Activated effector memory CD4-positive, alpha-beta T cell treated with Interleukin-2 at 50 U/mL for 16 hours (primary cell): ENCODE results near the gene PPP2R5D.
"Not testable (repeated sequence)": the region's sequence is repeated elsewhere in the genome, so short reads cannot be mapped to it uniquely, and the experiment has no call there.

Experiments
- DNase-seq: peaks from one replicate; pipeline ENCODE4 v3.0.0-alpha.2; 2020

PPP2R5D gene

DNA sequence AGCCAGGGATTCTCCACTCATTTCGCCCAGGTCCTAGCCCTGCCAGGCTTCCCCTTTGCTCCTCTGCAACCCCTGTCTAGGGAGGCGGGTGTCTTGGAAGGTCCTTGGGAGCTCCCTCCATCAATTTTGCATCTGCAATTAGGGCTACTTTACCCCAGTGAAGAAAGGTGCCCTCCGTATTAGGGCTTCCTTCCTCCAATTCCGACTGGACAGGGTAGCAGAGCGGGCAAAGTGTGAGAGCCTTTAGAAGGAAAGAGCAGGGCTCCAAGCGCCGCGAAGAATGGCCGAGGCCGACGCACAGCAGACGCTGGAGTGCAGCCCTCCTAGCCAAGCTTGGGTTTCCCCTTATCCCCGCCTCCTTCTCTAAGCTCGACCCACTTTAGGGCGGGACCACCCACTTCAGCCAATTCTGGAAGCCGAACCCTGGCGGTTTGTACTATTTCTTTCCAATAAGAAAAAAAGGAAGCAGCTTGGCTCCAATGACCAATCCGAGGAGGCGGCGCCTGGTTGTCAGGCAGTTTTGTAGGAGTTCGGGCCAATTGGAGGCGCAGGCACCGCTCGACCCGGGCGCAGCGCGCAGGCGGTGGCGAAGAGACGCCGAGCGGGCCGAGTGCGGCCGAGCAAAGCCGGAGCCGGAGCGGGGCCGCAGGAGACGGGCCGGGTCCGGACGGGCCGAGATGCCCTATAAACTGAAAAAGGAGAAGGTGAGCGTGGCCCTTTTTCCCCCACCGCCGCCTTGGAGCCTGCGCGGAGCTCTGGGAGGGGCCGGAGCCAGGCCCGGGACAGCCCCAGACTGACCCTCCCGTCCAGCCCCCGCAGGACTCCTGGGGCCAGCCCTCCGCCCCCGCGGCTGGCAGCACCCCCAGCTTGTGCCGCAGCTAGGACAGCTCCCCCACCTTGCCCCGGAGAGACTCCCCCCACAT, at the start of gene PPP2R5D:
Gene PPP2R5D, plus strand, starts transcription at position 570 of the 923 bp plus-strand sequence. Its CDS starts 108 bp downstream, at position 678.
- DNase-seq = peak; percentile 97

DNA sequence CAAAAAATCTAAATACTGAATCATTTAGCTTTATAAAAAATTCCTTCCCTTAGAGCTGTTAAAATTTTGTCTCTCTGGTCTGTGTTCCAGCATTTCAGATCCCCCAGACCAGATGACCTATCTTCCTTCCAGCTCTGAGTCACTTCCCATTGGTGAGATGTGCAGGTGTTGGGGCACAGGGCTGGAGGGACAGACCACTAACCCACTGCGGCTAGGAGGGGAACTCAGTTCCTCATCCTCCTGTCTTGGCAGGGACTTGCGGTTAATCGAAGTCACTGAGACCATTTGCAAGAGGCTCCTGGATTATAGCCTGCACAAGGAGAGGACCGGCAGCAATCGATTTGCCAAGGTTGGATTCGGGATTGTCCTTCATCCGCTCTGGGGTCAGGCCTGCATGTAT, 49.0 kb upstream of the PPP2R5D start:
- no peak for DNase-seq

DNA sequence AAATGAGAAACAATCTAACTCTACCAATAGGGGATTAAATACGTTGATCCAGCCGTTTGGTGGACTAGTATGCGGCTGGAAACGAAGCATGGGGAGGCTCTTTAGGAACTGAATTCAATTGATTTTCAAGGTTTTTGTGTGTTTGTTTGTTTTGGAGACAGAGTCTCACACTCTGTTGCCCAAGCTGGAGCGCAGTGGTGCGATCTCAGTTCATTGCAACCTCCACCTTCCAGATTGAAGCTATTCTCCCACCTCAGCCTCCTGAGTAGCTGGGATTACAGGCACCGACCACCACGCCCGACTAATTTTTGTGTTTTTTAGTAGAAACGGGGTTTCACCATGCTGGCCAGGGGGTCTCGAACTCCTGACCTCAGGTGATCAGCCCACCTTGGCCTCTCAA, 48.0 kb upstream of the PPP2R5D start:
- no peak for DNase-seq

DNA sequence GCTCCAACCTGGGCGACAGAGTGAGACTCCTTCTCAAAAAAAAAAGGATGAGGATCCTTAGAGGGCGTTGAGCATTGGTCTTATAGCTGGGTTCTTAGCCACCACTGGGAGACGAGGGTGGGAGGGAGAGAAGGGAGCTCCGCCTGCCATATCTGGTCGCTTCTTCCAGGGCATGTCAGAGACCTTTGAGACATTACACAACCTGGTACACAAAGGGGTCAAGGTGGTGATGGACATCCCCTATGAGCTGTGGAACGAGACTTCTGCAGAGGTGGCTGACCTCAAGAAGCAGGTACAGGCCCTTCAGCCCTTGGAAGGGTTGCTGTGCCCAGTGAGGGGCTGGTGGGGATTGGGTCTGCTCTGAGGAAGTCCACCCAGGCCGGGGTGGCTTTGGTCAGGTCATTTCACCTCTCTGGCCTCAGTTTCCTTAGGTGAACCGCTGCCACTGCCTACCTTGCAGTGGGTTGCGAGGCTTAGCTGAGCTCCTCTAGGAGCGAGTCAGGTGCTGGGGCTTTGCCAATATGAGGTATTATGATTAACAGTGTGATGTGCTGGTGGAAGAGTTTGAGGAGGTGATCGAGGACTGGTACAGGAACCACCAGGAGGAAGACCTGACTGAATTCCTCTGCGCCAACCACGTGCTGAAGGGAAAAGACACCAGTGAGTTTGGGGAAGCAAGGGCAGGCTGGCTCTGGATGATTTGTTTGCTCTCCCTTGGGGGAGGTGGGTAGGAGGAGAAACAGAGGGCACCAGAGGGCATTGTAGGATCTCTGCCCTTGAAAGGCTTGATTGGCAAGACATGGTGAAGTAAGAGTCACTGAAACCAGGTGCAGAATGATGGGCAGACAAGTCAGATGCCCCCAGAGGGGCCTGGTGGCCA, 46.6 kb upstream of the PPP2R5D start:
- no peak for DNase-seq

DNA sequence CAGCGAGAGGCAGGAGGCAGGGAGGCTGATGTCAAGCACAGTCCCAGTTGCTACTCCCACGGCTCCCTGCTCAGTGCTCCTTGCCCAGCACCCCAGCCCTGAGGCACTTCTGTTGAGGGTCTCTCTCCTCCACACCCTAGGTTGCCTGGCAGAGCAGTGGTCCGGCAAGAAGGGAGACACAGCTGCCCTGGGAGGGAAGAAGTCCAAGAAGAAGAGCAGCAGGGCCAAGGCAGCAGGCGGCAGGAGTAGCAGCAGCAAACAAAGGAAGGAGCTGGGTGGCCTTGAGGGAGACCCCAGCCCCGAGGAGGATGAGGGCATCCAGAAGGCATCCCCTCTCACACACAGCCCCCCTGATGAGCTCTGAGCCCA, 46.0 kb upstream of the PPP2R5D start:
- DNase-seq = no peak

DNA sequence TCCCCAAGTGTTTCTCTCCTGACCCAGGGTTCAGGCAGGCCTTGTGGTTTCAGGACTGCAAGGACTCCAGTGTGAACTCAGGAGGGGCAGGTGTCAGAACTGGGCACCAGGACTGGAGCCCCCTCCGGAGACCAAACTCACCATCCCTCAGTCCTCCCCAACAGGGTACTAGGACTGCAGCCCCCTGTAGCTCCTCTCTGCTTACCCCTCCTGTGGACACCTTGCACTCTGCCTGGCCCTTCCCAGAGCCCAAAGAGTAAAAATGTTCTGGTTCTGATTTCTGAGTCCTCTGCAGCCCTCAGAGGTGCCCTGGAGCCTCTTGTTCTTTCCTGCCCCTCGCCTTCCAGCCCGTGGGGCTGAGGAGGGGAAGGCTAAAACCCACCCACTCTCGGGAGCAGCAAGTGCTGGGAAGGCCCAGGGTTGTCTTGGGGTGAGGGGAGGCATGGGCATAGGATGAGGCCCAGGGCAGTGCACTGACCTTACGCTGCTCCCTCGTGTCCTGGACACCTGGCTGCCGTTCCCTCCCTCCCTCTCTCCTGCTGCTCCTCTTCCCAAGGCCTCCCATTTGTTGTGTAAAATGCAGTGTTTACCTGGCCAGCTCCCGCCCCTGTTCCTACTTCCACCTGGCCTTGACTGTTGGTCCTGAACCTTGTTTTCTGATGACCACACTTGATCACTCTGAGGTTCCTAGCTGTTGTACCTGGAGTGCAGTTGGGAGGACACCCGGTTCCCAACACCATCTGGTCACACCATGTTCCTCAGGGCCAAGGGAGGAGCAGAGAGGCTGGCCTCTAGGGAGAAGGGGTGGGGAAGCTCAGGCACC, 45.2 kb upstream of the PPP2R5D start:
- DNase-seq = no peak

DNA sequence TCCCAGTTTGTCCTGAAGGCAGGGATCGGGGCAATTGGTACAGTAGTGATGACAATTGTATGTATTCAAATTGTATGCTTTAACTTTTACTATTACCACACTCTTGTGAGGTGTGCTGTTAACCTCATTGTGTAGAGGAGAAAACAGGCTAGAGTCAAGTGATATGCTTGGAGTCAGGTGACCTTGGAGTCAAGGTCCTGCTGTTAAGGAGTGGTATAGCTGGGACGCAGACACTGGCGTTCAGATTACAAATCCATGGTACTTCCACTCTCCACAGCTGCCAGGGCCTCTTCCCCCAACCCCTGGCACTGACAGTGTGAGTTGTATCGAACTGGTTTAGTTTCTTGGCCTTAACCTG, 44.6 kb upstream of the PPP2R5D start:
- no peak for DNase-seq

DNA sequence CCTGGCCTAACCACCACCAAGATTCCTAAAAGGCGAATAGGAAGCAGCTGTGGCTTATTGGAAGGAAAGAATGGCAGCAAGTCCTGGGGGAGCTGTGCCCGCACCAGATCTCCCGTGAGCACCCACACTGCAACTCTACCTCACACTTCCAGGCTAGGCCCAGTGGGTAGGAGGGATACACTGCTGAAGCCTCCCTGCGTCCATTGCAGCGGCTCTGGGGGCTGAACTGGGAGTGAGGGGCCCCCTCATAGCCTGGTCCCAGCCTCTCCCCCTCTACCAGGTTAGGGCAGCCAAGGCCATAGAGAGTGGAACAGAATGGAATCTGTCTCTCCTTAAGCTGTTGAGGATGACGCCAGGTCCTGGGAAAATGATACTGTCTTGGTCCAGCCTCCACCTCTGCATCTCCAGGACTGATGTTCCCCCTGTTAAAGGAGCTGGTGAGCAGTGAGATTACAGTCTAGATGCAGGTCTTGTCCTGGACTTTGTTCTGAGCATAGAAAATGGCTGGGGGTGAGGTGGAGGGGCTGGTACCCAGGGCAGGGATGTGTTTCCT, 43.8 kb upstream of the PPP2R5D start:
- DNase-seq = no peak

DNA sequence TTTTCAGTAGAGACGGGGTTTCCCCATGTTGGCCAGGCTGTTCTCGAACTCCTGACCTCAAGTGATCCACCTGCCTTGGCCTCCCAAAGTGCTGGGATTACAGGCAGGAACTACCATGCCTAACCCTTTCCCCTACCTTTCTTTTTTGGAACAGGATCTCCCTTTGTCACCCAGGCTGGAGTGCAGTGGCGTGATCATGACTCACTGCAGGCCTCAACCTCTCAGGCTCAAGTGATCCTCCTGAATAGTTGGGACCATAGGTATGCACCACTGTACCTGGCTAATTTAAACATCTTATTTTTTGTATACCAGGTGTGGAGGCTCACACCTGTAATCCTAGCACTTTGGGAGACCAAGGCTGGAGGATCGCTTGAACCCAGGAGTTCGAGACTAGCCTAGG, 43.0 kb upstream of the PPP2R5D start:
- not testable (repeated sequence) for DNase-seq

DNA sequence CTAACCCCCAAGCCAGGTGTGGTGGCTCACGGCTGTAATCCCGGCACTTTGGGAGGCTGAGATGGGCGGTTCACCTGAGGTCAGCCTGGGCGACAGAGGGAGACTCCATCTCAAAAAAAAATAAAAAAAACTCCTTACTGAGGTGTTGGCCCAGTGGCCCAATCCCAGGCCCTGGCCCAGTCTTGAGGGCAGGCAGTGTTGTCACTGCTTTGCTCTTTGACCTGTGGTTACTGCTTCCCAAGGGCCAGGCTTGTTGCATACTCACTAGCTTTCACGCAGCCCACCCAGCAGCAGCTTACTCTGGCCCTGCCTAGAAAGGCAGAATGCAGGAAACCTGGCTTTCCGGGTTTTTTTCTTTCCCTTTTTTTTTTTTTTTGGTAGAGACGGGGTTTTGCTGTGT, 41.9 kb upstream of the PPP2R5D start:
- DNase-seq = no peak

DNA sequence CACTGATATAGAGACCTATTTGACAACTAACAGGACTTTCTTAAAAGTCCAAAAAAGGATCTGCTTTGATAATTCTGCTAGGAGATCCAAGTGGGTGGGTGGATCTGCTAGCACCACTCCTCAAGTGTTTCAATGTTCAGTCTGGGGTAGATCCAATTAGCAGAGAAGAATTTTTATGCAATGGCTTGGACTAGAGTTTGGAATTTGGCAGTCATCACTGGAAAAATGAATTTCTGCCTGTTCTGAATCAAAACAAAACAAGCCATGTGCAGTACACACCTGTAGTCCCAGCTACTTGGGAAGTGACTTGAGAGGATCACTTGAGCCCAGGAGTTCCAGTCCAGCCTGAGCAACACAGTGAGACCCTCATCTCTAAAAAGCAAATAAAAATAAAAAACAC, 36.4 kb upstream of the PPP2R5D start:
- no peak for DNase-seq

DNA sequence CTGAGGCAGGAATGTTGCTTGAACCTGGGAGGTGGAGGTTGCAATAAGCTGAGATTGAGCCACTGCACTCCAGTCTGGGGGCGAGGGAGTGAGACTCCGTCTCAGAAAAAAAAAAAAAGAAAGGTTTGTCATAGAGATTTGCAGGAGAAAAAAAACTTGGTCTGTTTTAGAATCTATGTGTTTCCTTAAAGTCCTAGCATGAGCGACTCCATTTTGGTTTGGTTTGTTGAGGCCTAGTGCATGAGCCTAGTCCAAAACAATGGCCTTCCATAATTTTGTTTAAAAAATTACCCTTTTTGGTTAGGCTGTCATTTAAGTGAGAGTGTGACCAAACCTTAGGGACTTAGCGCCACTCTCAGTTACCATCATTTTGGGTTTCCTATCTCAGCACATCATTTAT, 32.0 kb upstream of the PPP2R5D start:
- no peak for DNase-seq

DNA sequence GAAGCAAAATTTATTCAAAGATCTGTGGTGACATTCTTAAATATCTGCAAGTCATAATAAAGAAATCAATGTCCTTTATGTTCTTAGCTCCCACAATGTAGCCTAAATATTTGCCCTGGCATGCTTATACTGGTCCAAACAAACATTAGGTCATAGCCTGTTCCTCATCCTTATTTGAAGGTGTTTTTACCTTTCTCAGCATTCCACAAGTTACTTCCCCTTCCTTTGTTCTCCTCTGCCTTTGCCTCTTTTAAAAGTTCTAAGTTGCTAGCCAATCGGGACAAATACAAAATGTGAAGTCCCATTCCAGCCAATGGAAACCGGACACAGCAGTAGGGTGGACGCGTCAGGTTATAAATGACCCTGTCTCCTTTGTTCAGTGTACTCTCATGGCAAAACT, 30.0 kb upstream of the PPP2R5D start:
- not testable (repeated sequence) for DNase-seq

DNA sequence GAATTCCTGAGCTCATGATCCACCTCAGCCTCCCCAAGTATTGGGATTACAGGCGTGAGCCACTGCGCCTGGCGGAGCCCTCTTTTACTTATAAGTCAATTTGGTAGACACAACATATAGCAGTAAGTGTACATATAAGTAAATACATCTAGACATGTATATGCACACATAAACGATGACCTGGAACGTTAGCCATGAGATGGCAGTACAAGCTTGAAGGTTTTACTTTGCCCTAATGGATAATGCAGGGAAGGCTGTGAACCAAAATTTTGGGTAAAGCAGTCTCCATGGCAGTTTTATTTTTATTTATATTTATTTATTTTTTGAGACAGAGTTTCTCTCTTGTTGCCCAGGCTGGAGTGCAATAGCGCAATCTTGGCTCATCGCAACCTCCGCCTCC, 26.2 kb upstream of the PPP2R5D start:
- DNase-seq = no peak

DNA sequence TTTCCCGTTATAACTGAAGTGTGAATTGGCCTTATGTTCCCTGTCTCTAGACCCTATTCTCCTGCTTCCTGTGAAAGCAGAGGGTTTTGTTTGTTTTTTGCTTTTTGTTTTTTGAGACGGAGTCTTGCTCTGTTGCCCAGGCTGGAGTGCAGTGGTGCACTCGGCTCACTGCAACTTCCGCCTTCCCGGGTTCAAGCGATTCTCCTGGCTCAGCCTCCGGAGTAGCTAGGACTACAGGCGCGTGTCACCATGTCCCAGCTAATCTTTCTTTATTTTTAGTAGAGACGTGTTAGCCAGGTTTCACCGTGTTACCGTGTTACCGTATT, 24.5 kb upstream of the PPP2R5D start:
- no peak for DNase-seq

DNA sequence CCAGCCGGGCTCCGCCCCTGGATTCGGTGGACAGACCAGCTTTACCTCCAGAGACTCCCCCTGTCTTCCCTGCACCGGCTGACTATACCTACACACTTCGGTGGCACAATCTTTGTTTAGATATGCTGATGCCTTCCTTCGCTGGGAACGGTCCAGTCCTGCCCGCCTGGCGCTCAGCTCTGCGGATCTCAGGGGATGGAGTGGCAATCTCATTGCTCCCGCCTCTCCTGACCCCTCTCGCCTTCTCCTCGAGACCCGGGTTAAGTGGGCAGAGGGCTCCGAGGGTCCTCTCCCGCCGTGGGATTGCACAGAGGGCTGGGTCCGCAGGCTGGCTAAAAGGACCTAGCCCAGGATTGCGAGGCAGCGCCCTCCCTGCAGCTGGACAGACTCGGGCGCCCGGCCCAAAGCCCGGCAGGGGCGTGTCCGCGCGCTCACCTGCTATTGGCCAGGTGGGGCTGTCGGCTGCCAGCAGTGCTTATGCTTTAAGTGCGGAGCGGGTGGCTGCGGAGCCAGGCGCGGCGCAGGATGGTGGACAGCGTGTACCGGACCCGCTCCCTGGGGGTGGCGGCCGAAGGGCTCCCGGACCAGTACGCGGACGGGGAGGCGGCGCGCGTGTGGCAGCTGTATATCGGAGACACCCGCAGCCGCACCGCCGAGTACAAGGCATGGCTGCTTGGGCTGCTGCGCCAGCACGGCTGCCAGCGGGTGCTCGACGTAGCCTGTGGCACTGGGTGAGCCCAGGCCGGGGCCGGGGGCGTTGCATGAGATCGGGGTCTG, 23.9 kb upstream of the PPP2R5D start, which contains the start of gene GNMT:
Gene GNMT, plus strand, starts transcription at position 512 of the 777 bp plus-strand sequence. Its CDS starts 14 bp downstream, at position 526.
- peak; percentile 6 for DNase-seq

DNA sequence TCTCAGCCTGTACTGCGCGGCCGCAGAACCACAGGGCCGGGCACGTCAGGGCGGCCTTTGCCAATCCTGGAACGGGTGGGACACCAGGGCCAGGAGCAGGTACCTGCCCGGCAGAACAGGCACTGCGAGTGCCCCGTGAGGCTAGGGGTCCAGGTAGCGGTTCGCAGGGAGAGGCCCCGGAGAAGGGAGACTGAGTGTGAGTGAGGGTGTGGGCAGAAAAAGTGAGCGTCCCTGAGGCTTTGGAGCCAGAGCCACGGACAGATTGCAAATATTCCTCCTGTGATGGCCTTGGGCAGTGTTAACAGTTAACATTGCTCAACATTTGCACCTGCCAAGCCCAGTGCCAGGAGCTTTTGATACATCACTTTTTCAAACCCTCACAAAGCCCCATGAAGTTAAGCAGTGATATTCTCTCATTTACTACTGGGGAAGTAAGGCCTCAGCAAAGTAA, 23.3 kb upstream of the PPP2R5D start:
- no peak for DNase-seq

DNA sequence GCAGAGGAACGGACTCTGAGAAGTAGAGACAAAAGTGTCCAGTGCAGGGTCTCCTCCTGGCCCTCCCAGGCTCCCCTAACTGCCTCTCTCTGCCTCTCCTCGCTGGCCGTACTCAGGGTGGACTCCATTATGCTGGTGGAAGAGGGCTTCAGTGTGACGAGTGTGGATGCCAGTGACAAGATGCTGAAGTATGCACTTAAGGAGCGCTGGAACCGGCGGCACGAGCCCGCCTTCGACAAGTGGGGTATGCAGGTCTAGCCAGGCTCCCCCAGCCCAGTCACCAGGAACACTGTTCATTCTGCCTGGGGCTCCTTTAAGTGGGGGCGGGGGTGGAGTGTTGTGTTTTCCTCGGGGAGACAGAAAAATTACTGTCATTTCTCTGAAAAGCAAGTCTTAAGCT, 22.3 kb upstream of the PPP2R5D start:
- DNase-seq = no peak

DNA sequence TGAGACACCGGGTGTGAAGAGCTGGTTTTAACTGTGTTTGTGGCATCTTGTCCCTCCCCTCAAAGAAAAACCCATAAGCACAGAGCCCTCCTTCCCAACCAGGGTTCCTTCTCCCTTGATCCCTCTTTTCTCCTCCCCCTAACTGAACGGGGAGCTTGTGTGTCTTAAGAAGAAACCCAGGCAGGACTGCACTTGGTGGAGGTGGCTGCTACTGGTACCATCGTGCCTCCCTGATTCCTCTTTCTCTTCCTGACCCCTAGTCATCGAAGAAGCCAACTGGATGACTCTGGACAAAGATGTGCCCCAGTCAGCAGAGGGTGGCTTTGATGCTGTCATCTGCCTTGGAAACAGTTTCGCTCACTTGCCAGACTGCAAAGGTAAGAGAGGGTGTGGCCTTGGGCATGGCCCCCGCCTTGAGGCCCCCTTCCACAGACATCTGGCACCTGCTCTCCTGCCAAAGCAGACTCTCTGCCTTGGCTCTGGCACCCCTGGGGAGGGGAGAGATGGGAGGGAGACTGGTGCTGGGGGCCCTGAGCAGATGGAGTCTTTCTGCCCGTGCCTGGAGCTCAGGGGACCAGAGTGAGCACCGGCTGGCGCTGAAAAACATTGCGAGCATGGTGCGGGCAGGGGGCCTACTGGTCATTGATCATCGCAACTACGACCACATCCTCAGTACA, 21.7 kb upstream of the PPP2R5D start:
- no peak for DNase-seq

DNA sequence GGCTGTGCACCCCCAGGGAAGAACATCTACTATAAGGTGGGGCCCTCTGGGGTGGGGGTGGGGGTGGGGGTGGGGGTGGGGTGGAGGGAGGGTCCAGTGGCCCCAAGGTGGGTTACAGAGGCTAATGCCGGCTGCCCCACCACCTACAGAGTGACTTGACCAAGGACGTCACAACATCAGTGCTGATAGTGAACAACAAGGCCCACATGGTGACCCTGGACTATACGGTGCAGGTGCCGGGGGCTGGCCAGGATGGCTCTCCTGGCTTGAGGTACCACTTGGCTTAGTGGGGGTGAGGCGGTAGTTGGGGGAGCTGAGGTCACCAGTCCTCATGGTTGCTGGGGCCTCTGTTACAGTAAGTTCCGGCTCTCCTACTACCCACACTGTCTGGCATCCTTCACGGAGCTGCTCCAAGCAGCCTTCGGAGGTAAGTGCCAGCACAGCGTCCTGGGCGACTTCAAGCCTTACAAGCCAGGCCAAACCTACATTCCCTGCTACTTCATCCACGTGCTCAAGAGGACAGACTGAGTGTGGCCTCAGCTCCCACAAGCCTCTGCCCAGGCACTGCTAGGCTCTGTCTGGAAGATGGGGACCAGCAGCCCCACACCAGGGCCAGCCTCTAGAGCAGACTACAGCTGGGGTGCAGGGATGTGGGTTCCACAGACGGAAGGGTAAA, 21.1 kb upstream of the PPP2R5D start:
- no peak for DNase-seq
